Fibroblast of upper back skin (primary cell): ENCODE results near the gene PRR12.

Experiments used
- DNase-seq: peaks from one replicate; pipeline ENCODE4 v3.0.0-alpha.2; 2013

The PRR12 gene

DNA sequence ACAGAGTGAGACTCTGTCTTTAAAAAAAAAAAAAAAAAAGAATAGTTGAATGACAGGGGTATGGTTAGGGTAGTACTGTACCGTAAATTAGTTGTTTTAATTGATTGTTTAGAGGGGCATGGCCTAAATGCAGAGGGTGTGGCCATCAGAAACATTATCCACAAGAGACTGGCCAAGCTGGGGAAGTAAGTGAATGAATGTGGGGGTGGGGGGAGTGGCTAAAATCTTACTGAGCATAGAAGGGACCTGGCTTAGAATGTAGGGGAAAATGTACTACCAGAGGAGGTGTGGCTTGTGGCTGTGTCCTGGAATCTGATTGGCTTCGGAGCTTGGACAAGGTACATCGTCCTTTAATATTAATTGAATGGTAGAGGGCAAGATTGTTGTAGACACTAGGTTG is 78.5 kb downstream of the PRR12 start:
- DNase-seq = no peak

DNA sequence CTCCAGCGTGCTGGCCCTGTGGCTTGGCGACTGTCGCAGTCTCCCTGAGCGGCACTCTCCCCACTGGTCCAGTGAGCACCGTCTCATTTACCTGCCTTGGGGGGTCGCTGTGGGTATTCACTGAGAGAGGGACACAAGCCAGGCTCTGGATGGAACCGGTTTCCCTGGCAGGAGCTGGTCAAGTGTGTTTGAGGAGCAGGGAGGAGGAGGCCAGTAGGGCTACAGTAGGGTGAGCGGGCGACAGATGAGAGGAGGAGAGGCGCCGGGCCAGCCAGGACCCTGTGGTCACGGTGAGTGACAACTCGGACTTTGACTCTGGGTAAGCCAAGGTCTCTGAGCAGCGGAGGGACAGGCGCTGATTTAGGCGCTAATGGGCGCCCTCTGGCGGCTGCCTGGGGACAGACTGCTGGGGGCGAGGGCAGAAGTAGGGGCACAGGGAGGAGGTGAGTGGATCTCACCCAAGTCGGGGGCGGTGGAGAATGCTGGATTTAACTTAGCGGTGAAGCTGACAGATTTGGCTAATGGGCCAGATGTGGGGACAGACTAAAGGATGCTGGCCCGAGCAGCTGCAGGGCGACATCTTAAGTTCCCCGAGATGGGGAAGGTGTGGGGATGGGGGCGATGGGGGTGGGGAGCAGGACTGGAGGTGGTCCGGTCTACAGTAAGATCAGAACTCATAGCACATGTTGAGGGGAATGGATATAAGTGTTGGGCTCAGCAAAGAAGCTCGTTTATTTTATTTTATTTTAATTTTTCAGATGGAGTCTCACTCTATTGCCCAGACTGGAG is 81.3 kb downstream of the PRR12 start:
- DNase-seq = peak; percentile 53
